ENCODE results near the gene CDPF1. TPM values are rescaled to one million over a fixed set of nuclear protein-coding genes. Genes with fewer than 3 reads are reported as not detected.
"Not testable (repeated sequence)": the region's sequence is repeated elsewhere in the genome, so short reads cannot be mapped to it uniquely, and the experiment has no call there.

The CDPF1 gene
- total and polyA plus RNA-seq, 2 of the 4 experiments (the other 2 are of a cell fraction): 11.5 to 14.5 TPM

GRCh38 chr22:46267431-46268279 is 17.6 kb upstream of the CDPF1 start, which contains the start of gene TTC38:
TSS of gene TTC38 (plus strand) at chr22:46268008. CDS start at chr22:46268040, 32 bp downstream.
- peak within 1 kb of the TSS; percentile 68 for H3K56ac ChIP-seq (ENCODE audit: extremely low read depth, insufficient read depth, low read length)
- 0 out of 2 replicates have a peak, but pooled peaks cover 5% of the 10 kb centered on the region for H4K20me1 ChIP-seq (ENCODE audit: insufficient read depth, low read length)
- H3K79me1 ChIP-seq (ENCODE audit: low read depth in 1 of 2, low read length in 2 of 2): peaks cover 15 to 24% of the 10 kb centered on the region in 2 experiments
- H2BK20ac ChIP-seq (ENCODE audit: low read depth, low read length): no peak within 1 kb of the TSS
- POLR2A ChIA-PET (ENCODE audit: unreplicated experiment): interaction anchor here (0.7 to 1.0 kb wide), 2 partner anchors 17 to 23 kb away, joined by 3 to 4 read pairs; partner anchors contain the start of gene CDPF1
- BruUV-seq (replicated peaks): no TSS peak
- peak within 1 kb of the TSS; percentile 84 for H2AK5ac ChIP-seq (ENCODE audit: low read depth, low read length)
- H4K5ac ChIP-seq (ENCODE audit: low read depth, low read length): peak within 1 kb of the TSS; percentile 77
- peak within 1 kb of the TSS; percentile 98 for H3K14ac ChIP-seq (replicated peaks; ENCODE audit: low read depth, low read length)
- H2AFZ ChIP-seq (replicated peaks; ENCODE audit: low read length, poor library complexity): peak within 1 kb of the TSS; percentile 100
- ATAC-seq (ENCODE audit: low read depth) (peak; percentile 99), DNase-seq (peak; percentile 60)
- H3K9ac ChIP-seq (ENCODE audit: low read depth, low read length): peak within 1 kb of the TSS; percentile 78
- H3K4me2 ChIP-seq (ENCODE audit: low read depth, low read length): peak within 1 kb of the TSS; percentile 91
- H3K18ac ChIP-seq (ENCODE audit: low read depth, low read length): peak within 1 kb of the TSS; percentile 10; the same call in 1 of the 2 replicates
- H3K4me1 ChIP-seq (ENCODE audit: control insufficient read depth, insufficient read depth, low read length): peaks cover 10% of the 10 kb centered on the region
- H2BK120ac ChIP-seq (ENCODE audit: low read depth, low read length): no peak within 1 kb of the TSS
- CTCF ChIA-PET: interaction anchor here (1.0 kb wide), 1 partner anchor 9 kb away, joined by 5 read pairs; no protein-coding TSS in a partner anchor
- H3K27me3 ChIP-seq (ENCODE audit: control insufficient read depth, insufficient read depth, low read length): peaks cover 4% of the 10 kb centered on the region; the same call in 1 of the 2 replicates
- H3K4me3 ChIP-seq (ENCODE audit: insufficient read depth, low read depth, low read length): peak within 1 kb of the TSS; percentile 78
- H2BK15ac ChIP-seq (ENCODE audit: low read depth, low read length): peak within 1 kb of the TSS; percentile 57; the same call in 1 of the 3 replicates
- peaks cover 11% of the 10 kb centered on the region for H3K9me1 ChIP-seq (ENCODE audit: insufficient read depth, low read length)
- intact Hi-C loops (cut with micrococcal nuclease): loop anchor here (2.0 kb wide), 1 partner anchor 117 kb away; the partner anchor contains the start of gene PPARA
- WGBS, 2 experiments (ENCODE audit: extremely low coverage in 2 of 2, insufficient read length in 1 of 2): 0% methylated on average over 44 of the region's 74 CpGs; no CpG with 5 or more reads in 1 of the 2 experiments
- H2BK5ac ChIP-seq (ENCODE audit: low read depth, low read length, poor library complexity, severe bottlenecking): peak within 1 kb of the TSS; percentile 56
- H3K23ac ChIP-seq (ENCODE audit: low read depth, low read length): peak within 1 kb of the TSS; percentile 95
- dilution Hi-C loops (cut with HindIII; ENCODE audit: low sequenced_read_pairs, unreplicated experiment): no loop called here
- H2AK9ac ChIP-seq (replicated peaks; ENCODE audit: low read depth, low read length, poor library complexity): peak within 1 kb of the TSS; percentile 96
- H4K91ac ChIP-seq (ENCODE audit: insufficient read depth, low read depth, low read length): peak within 1 kb of the TSS; percentile 73
- peak within 1 kb of the TSS; percentile 64 for H3K27ac ChIP-seq (ENCODE audit: insufficient read depth, low read length)
- peak within 1 kb of the TSS; percentile 40 to 93 for H4K8ac ChIP-seq (ENCODE audit: low read depth in 2 of 2, low read length in 2 of 2)
- TF ChIP-seq POLR2A (IDR thresholded peaks at IDR 0.05; ENCODE audit: low read depth, low read length): peak; percentile 37; the same call in 1 of the 2 replicates
- no peak for TF ChIP-seq MAFK (IDR thresholded peaks at IDR 0.05; ENCODE audit: low read depth, low read length)
- no peak for TF ChIP-seq FOS (IDR thresholded peaks at IDR 0.05; ENCODE audit: low read depth, low read length)
- TF ChIP-seq MAZ (IDR thresholded peaks at IDR 0.05; ENCODE audit: borderline replicate concordance, low read depth, low read length): peak; percentile 44; the same call in 1 of the 2 replicates
- H3K9me3 ChIP-seq (ENCODE audit: control insufficient read depth, insufficient read depth, low read length): peaks cover 2% of the 10 kb centered on the region; the same call in 1 of the 2 replicates
- peaks cover 12% of the 10 kb centered on the region for H3K36me3 ChIP-seq (ENCODE audit: control insufficient read depth, insufficient read depth, low read length)
- H3K4ac ChIP-seq (ENCODE audit: low read depth, low read length): peak within 1 kb of the TSS; percentile 81
- in situ Hi-C loops (cut with MboI; ENCODE audit: low sequenced_read_pairs): no loop called here

- H2AK9ac ChIP-seq (replicated peaks; ENCODE audit: low read depth, low read length, poor library complexity); dilution Hi-C loops (cut with HindIII; ENCODE audit: low sequenced_read_pairs, unreplicated experiment); H4K5ac ChIP-seq (ENCODE audit: low read depth, low read length); DNase-seq; ATAC-seq (ENCODE audit: low read depth); H2AFZ ChIP-seq (replicated peaks; ENCODE audit: low read length, poor library complexity); H3K23ac ChIP-seq (ENCODE audit: low read depth, low read length); H3K36me3 ChIP-seq (ENCODE audit: control insufficient read depth, insufficient read depth, low read length); H3K18ac ChIP-seq (ENCODE audit: low read depth, low read length); H3K4me2 ChIP-seq (ENCODE audit: low read depth, low read length); H2BK120ac ChIP-seq (ENCODE audit: low read depth, low read length); BruUV-seq (replicated peaks); H3K27ac ChIP-seq (ENCODE audit: insufficient read depth, low read length); H4K8ac ChIP-seq (ENCODE audit: low read depth in 2 of 2, low read length in 2 of 2); POLR2A ChIA-PET (ENCODE audit: unreplicated experiment); H3K4me1 ChIP-seq (ENCODE audit: control insufficient read depth, insufficient read depth, low read length); H3K56ac ChIP-seq (ENCODE audit: extremely low read depth, insufficient read depth, low read length); H3K4me3 ChIP-seq (ENCODE audit: insufficient read depth, low read depth, low read length); H2BK20ac ChIP-seq (ENCODE audit: low read depth, low read length); H3K14ac ChIP-seq (replicated peaks; ENCODE audit: low read depth, low read length); H3K4ac ChIP-seq (ENCODE audit: low read depth, low read length); H4K91ac ChIP-seq (ENCODE audit: insufficient read depth, low read depth, low read length); H2BK5ac ChIP-seq (ENCODE audit: low read depth, low read length, poor library complexity, severe bottlenecking); H3K9ac ChIP-seq (ENCODE audit: low read depth, low read length); in situ Hi-C loops (cut with MboI; ENCODE audit: low sequenced_read_pairs); H4K20me1 ChIP-seq (ENCODE audit: insufficient read depth, low read length); H2AK5ac ChIP-seq (ENCODE audit: low read depth, low read length); CTCF ChIA-PET; H2BK15ac ChIP-seq (ENCODE audit: low read depth, low read length): not testable (repeated sequence)
- intact Hi-C loops (cut with micrococcal nuclease): loop anchor here (2.0 kb wide), 1 partner anchor 115 kb away; the partner anchor contains the start of gene PPARA
- Histone ChIP-seq H3K9me3 (ENCODE audit: control insufficient read depth, insufficient read depth, low read length) (peaks cover 10% of the 10 kb centered on the region; the same call in 1 of the 2 replicates), H3K27me3 (ENCODE audit: control insufficient read depth, insufficient read depth, low read length) (peaks cover 18% of the 10 kb centered on the region), H3K79me1 (ENCODE audit: low read depth in 1 of 2, low read length in 2 of 2) (peaks cover 15 to 24% of the 10 kb centered on the region in 2 experiments), H3K9me1 (ENCODE audit: insufficient read depth, low read length) (peaks cover 11% of the 10 kb centered on the region)
- WGBS, 2 experiments (ENCODE audit: extremely low coverage in 2 of 2, insufficient read length in 1 of 2): 93% methylated on average over 3 of the region's 4 CpGs; no CpG with 5 or more reads in 1 of the 2 experiments
Measured at GRCh38 chr22:46265627-46266026, 15.5 kb upstream of the CDPF1 start.
